GM12873 (cell line): ENCODE data around the gene NRG3.

Source experiments
- TF ChIP-seq, protein P1 (sequence below): IDR thresholded peaks from 2 replicates; pipeline ENCODE4 v1.5.1; 2012; ENCODE audit warnings: low read depth, mild to moderate bottlenecking, moderate library complexity, low read length, control low read depth; ENCODE audit not compliant: insufficient read depth; ENCODE audit errors: missing control alignments

The NRG3 gene

DNA sequence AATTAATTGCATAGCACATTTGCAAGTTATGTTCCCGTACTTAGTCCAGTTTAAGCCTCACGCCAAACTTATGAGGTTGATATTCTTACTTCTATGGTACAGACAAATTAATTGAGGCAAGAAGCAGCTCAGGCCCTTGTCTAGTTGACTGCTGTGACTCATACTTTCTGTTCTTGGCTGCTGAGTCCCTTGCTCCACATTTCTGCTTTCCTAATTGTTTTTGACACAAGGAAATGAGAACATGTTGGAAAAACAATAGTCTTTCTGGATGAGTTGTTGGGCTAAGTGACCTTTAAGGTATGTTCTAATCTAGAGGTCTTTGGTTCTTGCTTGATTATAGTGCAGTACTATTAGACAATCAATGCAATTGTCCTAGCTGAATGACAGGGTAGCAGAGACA is 331.8 kb downstream of the NRG3 start:
- TF ChIP-seq, protein P1, sequence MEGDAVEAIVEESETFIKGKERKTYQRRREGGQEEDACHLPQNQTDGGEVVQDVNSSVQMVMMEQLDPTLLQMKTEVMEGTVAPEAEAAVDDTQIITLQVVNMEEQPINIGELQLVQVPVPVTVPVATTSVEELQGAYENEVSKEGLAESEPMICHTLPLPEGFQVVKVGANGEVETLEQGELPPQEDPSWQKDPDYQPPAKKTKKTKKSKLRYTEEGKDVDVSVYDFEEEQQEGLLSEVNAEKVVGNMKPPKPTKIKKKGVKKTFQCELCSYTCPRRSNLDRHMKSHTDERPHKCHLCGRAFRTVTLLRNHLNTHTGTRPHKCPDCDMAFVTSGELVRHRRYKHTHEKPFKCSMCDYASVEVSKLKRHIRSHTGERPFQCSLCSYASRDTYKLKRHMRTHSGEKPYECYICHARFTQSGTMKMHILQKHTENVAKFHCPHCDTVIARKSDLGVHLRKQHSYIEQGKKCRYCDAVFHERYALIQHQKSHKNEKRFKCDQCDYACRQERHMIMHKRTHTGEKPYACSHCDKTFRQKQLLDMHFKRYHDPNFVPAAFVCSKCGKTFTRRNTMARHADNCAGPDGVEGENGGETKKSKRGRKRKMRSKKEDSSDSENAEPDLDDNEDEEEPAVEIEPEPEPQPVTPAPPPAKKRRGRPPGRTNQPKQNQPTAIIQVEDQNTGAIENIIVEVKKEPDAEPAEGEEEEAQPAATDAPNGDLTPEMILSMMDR: no peak

DNA sequence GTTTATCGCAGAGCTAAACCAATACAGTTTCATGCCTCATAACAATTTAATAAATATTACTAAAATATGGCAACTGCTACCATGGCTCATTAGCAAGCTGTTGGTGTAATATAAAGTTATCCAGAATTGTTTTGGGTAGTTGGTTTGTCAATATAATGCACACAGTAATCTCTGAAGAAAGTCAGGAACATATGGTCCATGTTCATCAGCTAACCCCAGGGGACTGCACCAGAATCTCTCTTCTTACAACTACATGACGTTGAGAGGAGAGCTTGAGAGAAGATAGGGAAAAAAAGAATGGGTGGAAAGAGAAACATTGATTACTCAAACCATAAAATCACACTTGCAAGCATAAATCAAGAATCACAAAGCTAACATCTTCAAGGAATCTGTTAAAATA is 333.7 kb downstream of the NRG3 start:
- TF ChIP-seq, protein P1: no peak

DNA sequence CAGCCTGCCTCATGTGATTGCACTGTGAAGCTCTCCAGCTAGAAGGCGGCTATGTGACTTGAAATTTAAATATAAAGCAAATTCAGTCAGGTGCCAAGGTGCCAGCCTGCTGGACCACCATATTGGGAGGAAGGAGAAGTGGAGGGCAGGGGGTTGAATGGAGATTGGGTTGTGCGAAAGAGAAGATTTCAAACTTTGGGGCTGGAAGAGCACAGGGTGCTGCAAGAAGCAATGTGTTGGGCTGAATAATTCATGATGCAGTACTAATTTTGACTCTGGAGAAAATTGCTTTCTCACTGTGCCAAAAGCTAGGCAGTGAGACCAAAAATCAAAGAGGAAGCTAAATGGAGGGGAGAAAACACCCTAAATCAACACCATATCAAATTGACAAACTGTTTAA is 335.3 kb downstream of the NRG3 start:
- TF ChIP-seq, protein P1: no peak

DNA sequence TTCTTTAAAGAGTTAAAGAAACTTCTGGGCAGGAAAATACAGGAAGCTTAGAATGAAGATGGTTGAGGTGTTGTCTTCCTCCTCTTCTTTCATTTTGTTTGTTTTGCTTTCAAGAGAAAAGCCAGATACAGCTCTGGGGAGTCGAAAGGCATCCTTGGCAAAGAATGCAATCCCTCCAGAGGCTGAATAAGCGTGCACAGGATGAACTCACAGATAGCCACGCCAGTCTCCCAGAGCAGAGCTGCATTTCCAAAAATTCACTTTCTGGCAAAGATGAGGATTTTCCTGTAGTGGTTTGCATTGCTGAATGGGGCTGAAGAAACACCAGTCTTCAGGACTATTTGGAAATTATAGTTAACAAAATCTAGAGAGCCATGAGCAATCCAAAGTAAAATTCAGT is 336.4 kb downstream of the NRG3 start:
- TF ChIP-seq, protein P1: no peak

DNA sequence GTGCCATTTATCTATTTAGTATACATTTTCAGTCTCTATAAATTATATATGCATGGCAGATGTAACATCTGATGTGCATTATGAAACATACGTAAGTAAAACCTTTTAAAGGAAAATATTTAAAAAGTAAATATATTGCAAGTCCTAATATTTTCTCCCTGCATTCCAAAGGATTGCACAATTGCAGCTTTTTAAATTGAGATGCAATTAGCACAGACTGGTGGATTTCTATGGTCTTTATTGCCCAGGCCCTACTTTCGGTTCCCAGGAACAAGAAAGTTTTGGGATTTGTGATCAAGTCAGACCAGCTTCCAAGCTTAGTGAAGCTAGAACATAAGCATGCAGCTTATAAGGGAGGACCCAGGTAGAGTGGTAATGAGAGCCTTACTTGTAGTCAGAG is 337.8 kb downstream of the NRG3 start:
- TF ChIP-seq, protein P1: no peak

DNA sequence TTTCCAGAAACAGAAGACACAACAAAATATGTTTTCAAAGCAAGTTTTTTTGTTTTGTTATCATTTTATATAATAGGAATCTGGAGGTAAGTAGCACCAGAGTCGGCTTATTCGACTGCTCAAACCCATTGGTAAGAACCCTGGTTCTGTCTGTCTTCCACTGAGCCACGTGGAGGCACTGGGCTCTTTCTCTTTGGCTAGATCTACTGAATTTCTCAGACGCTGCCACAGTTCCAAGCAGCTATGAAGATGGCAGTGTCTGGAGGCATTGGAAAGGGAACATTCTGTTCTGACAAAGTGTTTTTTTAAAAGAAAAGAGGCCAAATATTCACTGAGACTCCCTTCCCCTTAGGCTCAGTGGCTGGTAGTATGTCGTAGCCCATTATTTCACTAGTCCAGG is 338.8 kb downstream of the NRG3 start:
- TF ChIP-seq, protein P1: no peak

DNA sequence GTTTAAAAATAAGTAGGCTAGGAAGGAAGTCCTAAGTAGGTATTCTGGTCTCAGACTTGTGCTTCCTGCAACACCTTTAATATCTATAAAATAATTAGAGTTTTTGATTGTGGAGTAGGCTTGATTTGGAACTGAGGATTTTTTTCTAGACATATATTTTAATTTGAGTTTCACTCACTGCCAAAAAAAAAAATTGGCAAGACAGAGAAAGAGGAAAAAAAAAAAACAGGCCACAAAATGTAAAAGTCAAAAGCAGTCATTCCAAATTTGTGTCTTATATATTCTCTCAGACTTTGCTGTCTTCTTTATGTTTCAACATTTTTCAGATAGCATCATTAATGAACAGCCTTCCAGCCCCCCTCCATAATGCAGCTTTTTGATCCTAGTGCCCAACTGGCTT is 346.1 kb downstream of the NRG3 start:
- TF ChIP-seq, protein P1: no peak
